ENCODE data around the gene NAB2. TPM values are rescaled to one million over a fixed set of nuclear protein-coding genes. Genes with fewer than 3 reads are reported as not detected.
"Not testable (repeated sequence)": the region's sequence is repeated elsewhere in the genome, so short reads cannot be mapped to it uniquely, and the experiment has no call there.

NAB2 gene
- total RNA-seq, 2 donors from 2014 or later = 19.0 to 65.5 TPM

DNA sequence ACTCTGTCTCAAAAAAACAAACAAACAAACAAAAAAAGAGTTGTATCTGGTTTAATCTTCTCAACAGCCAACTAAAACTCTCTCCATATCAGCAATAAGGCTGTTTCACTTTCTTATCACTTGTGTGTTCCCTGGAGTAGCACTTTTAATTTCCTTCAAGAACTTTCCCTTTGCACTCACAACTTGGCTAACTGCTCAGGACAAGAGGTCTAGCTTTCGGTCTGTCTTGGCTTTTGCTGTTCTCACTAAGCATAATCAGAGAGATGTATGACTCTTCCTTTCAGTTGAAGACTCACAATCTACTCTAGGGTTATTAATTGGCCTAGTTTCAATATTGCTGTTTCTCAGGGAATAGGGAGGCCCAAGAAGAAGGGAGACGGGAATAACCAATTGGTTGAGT is 22.7 kb upstream of the NAB2 start:
- 85% methylated on average over 2 of the region's 2 CpGs for WGBS

DNA sequence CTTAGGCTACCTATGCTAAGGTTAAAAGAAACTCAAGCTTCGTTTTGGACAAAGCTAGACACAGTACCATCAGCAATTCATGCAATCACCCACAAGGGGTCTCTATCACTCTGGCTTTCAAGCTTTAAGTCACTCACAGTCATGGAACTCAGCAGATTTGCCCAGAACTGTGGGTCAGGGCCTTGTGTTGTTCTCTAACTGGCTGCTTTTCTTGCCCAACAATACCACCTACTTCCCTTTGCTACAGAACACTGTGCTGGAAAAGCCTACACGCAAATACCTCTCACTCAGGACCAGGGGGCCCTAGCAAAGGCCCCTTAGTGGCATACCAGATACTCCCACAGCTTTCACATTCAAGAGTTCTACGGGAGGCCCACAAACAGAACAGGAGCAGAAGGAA is 19.4 kb upstream of the NAB2 start:
- 19% methylated on average over 3 of the region's 3 CpGs for WGBS
- Histone ChIP-seq H3K4me3 (no peak overlapping the region), H3K36me3 (no peaks in the 10 kb centered on the region), H3K9me3 (no peaks in the 10 kb centered on the region), H3K4me1 (replicated peaks) (no peaks in the 10 kb centered on the region), H3K27ac (peak overlapping the region; percentile 70), H3K27me3 (replicated peaks; ENCODE audit: insufficient read depth) (no peaks in the 10 kb centered on the region)
- intact Hi-C loops (cut with DNase I) = loop anchor here (1.0 to 10.0 kb wide), 3 partner anchors 43 to 315 kb away; partner anchors contain the start of gene PRIM1
- TF ChIP-seq POLR2A (IDR thresholded peaks at IDR 0.05) (no peak), POLR2AphosphoS5 (IDR thresholded peaks at IDR 0.05) (peak; percentile 90)
- TF ChIP-seq, protein P1, sequence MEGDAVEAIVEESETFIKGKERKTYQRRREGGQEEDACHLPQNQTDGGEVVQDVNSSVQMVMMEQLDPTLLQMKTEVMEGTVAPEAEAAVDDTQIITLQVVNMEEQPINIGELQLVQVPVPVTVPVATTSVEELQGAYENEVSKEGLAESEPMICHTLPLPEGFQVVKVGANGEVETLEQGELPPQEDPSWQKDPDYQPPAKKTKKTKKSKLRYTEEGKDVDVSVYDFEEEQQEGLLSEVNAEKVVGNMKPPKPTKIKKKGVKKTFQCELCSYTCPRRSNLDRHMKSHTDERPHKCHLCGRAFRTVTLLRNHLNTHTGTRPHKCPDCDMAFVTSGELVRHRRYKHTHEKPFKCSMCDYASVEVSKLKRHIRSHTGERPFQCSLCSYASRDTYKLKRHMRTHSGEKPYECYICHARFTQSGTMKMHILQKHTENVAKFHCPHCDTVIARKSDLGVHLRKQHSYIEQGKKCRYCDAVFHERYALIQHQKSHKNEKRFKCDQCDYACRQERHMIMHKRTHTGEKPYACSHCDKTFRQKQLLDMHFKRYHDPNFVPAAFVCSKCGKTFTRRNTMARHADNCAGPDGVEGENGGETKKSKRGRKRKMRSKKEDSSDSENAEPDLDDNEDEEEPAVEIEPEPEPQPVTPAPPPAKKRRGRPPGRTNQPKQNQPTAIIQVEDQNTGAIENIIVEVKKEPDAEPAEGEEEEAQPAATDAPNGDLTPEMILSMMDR (IDR thresholded peaks at IDR 0.05) = peak; percentile 53 to 97 (median 91)
- DNase-seq (ENCODE audit: low spot score) = peak; percentile 72

More for the DNA sequence above, 22.7 kb upstream of the NAB2 start:
- Histone ChIP-seq H3K4me1 (replicated peaks) (no peaks in the 10 kb centered on the region), H3K27ac (no peak overlapping the region), H3K27me3 (replicated peaks; ENCODE audit: insufficient read depth) (no peaks in the 10 kb centered on the region), H3K4me3 (no peak overlapping the region), H3K36me3 (no peaks in the 10 kb centered on the region), H3K9me3 (no peaks in the 10 kb centered on the region)
- TF ChIP-seq POLR2A (IDR thresholded peaks at IDR 0.05) (no peak), POLR2AphosphoS5 (IDR thresholded peaks at IDR 0.05) (no peak)
- TF ChIP-seq, protein P1 (IDR thresholded peaks at IDR 0.05) = no peak
- no peak for DNase-seq (ENCODE audit: low spot score)
- intact Hi-C loops (cut with DNase I) = loop anchor here (5.0 to 10.0 kb wide), 2 partner anchors 116 to 311 kb away; partner anchors contain the start of gene PRIM1

DNA sequence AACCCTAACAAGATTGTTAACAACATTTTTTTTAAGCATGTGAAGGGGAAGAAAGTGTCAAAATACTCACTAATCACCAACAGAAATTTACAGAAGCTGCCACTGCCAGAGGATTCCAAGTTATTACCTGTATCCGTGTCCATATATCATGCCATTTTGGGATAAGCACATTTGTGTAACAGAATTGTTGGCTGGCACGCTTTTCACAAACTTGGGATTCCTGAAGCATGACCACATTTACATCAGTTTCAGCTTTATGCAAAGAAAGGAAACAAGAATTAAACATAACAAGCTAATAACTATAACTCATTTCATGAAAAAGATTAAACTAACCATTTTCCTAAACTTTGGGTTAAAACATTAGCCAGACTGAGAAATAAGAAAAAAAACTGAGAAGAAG is 16.3 kb upstream of the NAB2 start:
- TF ChIP-seq POLR2A (IDR thresholded peaks at IDR 0.05) (no peak), POLR2AphosphoS5 (IDR thresholded peaks at IDR 0.05) (no peak)
- TF ChIP-seq, protein P1 (IDR thresholded peaks at IDR 0.05) = no peak
- WGBS = 67% methylated on average over 2 of the region's 2 CpGs
- H3K27me3 ChIP-seq (replicated peaks; ENCODE audit: insufficient read depth) = no peaks in the 10 kb centered on the region
- no peak overlapping the region for H3K4me3 ChIP-seq
- intact Hi-C loops (cut with DNase I) = no loop called here
- no peak for DNase-seq (ENCODE audit: low spot score)
- H3K36me3 ChIP-seq = no peaks in the 10 kb centered on the region
- H3K9me3 ChIP-seq = no peaks in the 10 kb centered on the region
- H3K27ac ChIP-seq = no peak overlapping the region
- no peaks in the 10 kb centered on the region for H3K4me1 ChIP-seq (replicated peaks)

DNA sequence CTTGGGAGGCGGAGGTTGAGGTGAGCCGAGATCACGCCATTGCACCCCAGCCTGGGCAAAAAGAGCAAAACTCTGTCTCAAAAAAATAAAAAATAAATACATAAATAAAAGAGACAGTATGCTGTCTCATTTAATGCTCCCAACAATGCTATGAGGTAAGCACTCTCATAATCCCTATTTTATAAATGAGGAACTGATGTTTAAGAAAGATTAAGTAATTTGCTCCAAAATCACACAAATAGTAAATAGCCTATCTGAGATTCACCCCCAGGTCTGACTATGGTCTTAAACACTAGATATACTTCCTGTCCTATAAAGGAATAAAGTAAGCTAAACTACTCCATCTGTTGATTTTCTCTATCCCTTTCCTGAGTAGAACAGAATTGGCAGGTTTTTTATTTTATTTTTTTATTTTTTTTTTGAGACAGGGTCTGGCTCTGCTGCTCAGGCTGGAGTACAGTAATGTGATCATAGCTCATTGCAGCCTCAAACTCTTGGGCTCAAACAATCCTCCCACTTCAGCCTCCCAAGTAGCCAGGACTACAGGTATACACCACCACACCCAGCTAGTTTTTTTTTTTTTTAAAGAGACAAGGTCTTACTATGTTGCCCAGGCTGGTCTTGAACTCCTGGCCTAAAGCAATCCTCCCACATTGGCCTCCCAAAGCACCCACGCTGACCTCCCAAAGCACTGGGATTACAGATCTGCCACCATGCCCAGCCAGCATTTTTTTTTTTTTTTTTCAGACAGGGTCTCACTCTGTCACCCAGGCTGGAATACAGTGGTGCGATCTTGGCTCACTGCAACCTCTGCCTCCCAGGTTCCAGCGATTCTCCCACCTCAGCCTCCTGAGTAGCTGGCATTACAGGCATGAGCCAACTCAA is 15.1 kb upstream of the NAB2 start:
- H3K9me3 ChIP-seq; DNase-seq (ENCODE audit: low spot score); H3K36me3 ChIP-seq; H3K27me3 ChIP-seq (replicated peaks; ENCODE audit: insufficient read depth); H3K4me3 ChIP-seq; intact Hi-C loops (cut with DNase I); H3K4me1 ChIP-seq (replicated peaks); H3K27ac ChIP-seq: not testable (repeated sequence)
- 95% methylated on average over 6 of the region's 6 CpGs for WGBS

DNA sequence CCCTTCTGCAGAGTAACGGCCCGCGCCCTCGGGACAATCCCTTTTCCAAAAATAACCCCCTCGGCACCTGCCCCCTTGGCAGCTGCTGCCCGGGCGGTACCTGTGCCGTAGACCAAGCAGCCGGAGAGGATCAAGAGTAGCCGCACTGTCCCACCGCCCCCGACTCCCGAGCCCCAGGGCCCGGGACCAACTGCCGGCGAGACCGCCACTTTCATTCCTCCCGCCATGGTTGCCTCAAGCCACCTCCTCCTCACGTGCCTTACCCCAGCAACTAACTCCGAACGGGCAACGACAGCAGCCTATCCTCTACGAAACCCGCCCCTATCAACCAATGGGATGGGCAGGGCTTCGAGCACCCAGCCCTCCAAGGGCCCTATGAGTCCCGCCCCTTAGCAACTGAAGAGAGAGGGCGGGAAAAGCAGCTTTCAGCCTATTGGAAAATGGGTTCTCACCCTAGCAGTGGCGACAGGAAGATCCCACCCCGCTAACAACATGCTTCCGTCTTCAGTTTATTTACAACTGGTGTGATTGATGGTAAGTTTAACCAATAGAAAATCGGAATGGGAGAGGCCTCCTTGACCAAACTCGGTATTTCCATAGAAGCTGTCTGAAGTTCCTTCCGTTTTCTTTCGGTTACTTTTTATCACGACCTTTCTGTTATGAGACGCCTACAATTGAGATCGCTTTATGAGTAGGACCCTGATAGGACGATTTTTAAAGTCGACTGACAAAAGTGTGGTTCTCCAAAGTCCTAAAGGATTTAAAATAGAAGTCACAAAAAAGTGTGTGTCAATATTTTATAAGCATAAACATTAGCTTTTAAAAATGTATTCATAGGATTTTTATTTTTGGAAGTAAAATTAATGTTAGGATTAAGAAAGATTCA is 10.2 kb upstream of the NAB2 start, which contains the start of gene NEMP1:
Gene NEMP1 (minus strand): TSS at position 273 of the 886 bp plus-strand sequence. CDS start 46 bp downstream, at position 227.
- intact Hi-C loops (cut with DNase I) = no loop called here
- DNase-seq (ENCODE audit: low spot score) = peak; percentile 99
- Histone ChIP-seq H3K27me3 (replicated peaks; ENCODE audit: insufficient read depth) (no peaks in the 10 kb centered on the region), H3K27ac (peak within 1 kb of the TSS; percentile 80 to 90), H3K4me1 (replicated peaks) (peaks cover 6% of the 10 kb centered on the region), H3K4me3 (peak within 1 kb of the TSS; percentile 54 to 61), H3K36me3 (no peaks in the 10 kb centered on the region), H3K9me3 (no peaks in the 10 kb centered on the region)
- peak; percentile 99 for TF ChIP-seq POLR2AphosphoS5 (IDR thresholded peaks at IDR 0.05)
- TF ChIP-seq, protein P1 (IDR thresholded peaks at IDR 0.05) = peak in 1 of 4 experiments; percentile 13
- TF ChIP-seq POLR2A (IDR thresholded peaks at IDR 0.05) = peak; percentile 60
- under 1% methylated on average over 38 of the region's 39 CpGs for WGBS
